Naive thymus-derived CD8-positive, alpha-beta T cell (primary cell): ENCODE data around the gene C1orf122. TPM values are rescaled to one million over a fixed set of nuclear protein-coding genes. Genes with fewer than 3 reads are reported as not detected.

Experiments
- ATAC-seq, 2 donors: fragments of 150-1000 bp; cut with Tn5 transposase in 1 of 2; sonication (Bioruptor Pico), chemical (Tn5 transposase) in 1 of 2; 1 replicate in 1 of 2; 2 replicates in 1 of 2; pipeline ENCODE4 v1.10.0; 2021; ENCODE audit warnings: mild to moderate bottlenecking in 2 of 2, moderate library complexity in 2 of 2
- POLR2A ChIA-PET: fragments of 350-600 bp; sonication (Branson Sonifier 250); formaldehyde crosslinking; loops from one replicate; lab custom pipeline; 2021; ENCODE audit warnings: antibody characterized with exemption; lab: Charles Lee
- DNase-seq, 10 donors: peaks; one replicate each; pipeline versions ENCODE4 v3.0.0 to v3.0.0-alpha.2; 2020 to 2022
- H3K27ac Mint-ChIP-seq, 10 donors: one replicate each; pipeline ENCODE4 v1.8.0; 2020 to 2022; ENCODE audit warnings: mild to moderate bottlenecking in 10 of 10, mixed read lengths in 10 of 10, moderate library complexity in 4 of 10, inconsistent platforms in 1 of 10
- H3K27me3 Mint-ChIP-seq, 5 donors: one replicate each; pipeline ENCODE4 v1.8.0; 2021 to 2022; ENCODE audit warnings: mixed read lengths in 5 of 5
- H3K36me3 Mint-ChIP-seq, 3 donors: one replicate each; pipeline ENCODE4 v1.8.0; 2020 to 2022; ENCODE audit warnings: mixed read lengths in 3 of 3, mild to moderate bottlenecking in 2 of 3, inconsistent platforms in 1 of 3
- H3K4me1 Mint-ChIP-seq, 4 donors: one replicate each; pipeline ENCODE4 v1.8.0; 2021 to 2022; ENCODE audit warnings: mixed read lengths in 4 of 4
- H3K4me3 Mint-ChIP-seq, 10 donors: one replicate each; pipeline ENCODE4 v1.8.0; 2020 to 2022; ENCODE audit warnings: mild to moderate bottlenecking in 10 of 10, mixed read lengths in 10 of 10, moderate library complexity in 6 of 10, inconsistent platforms in 1 of 10
- H3K9me3 Mint-ChIP-seq, 9 donors: one replicate each; pipeline ENCODE4 v1.8.0; 2020 to 2022; ENCODE audit warnings: mixed read lengths in 9 of 9, mild to moderate bottlenecking in 3 of 9, inconsistent platforms in 1 of 9, moderate library complexity in 1 of 9
- polyA plus RNA-seq, 3 donors: library from polyadenylated mRNA; unstranded; fragments of 300-500 nt; fragmentation: Illumina TruSeq; gene quantifications; one replicate each; pipeline ENCODE4 v1.2.3, GENCODE V29; 2021
- total RNA-seq, 8 experiments: library from RNA in 2 of 8; stranded (reverse) in 2 of 8; gene quantifications; one replicate each; pipeline ENCODE4 v1.2.3 and lab custom pipeline; 2021 to 2026

The C1orf122 gene
- total and polyA plus RNA-seq, 5 experiments from 2014 or later: 15.1 to 30.5 (median 28.5) TPM

- H3K4me1 Mint-ChIP-seq: peaks cover 0 to 4% (median 0%) of the 10 kb centered on the region in 4 donors
- ATAC-seq (no peak), DNase-seq (no peak)
- peaks cover 9 to 34% (median 12%) of the 10 kb centered on the region in 5 donors for H3K27me3 Mint-ChIP-seq
- peaks cover 0 to 12% (median 2%) of the 10 kb centered on the region in 9 donors for H3K9me3 Mint-ChIP-seq
- H3K27ac Mint-ChIP-seq: no peak overlapping the region
- H3K4me3 Mint-ChIP-seq: no peak overlapping the region
- POLR2A ChIA-PET: no interaction called here
- H3K36me3 Mint-ChIP-seq: no peaks in the 10 kb centered on the region
Measured at GRCh38 chr1:37776946-37777516, 30.6 kb upstream of the C1orf122 start.

GRCh38 chr1:37778654-37779053 lies 28.9 kb upstream of the C1orf122 start:
- Mint-ChIP-seq H3K27me3 (peaks cover 6 to 23% (median 9%) of the 10 kb centered on the region in 5 donors), H3K4me1 (peaks cover 0 to 4% (median 0%) of the 10 kb centered on the region in 4 donors), H3K4me3 (no peak overlapping the region), H3K36me3 (no peaks in the 10 kb centered on the region), H3K27ac (no peak overlapping the region), H3K9me3 (peaks cover 0 to 7% (median 0%) of the 10 kb centered on the region in 9 donors)
- DNase-seq: no peak
- POLR2A ChIA-PET: no interaction called here
- ATAC-seq: no peak

GRCh38 chr1:37782491-37782890 lies 25.1 kb upstream of the C1orf122 start:
- Mint-ChIP-seq H3K27ac (no peak overlapping the region), H3K4me3 (no peak overlapping the region), H3K36me3 (no peaks in the 10 kb centered on the region), H3K4me1 (peaks cover 0 to under 1% (median 0%) of the 10 kb centered on the region in 4 donors), H3K9me3 (no peaks in the 10 kb centered on the region), H3K27me3 (peaks cover 7 to 27% (median 17%) of the 10 kb centered on the region in 5 donors)
- POLR2A ChIA-PET: no interaction called here
- ATAC-seq (no peak), DNase-seq (no peak)

GRCh38 chr1:37792943-37793686 lies 14.5 kb upstream of the C1orf122 start:
- Mint-ChIP-seq H3K9me3 (no peaks in the 10 kb centered on the region), H3K4me3 (peak overlapping the region; percentile 47 to 78 (median 62))

DNA sequence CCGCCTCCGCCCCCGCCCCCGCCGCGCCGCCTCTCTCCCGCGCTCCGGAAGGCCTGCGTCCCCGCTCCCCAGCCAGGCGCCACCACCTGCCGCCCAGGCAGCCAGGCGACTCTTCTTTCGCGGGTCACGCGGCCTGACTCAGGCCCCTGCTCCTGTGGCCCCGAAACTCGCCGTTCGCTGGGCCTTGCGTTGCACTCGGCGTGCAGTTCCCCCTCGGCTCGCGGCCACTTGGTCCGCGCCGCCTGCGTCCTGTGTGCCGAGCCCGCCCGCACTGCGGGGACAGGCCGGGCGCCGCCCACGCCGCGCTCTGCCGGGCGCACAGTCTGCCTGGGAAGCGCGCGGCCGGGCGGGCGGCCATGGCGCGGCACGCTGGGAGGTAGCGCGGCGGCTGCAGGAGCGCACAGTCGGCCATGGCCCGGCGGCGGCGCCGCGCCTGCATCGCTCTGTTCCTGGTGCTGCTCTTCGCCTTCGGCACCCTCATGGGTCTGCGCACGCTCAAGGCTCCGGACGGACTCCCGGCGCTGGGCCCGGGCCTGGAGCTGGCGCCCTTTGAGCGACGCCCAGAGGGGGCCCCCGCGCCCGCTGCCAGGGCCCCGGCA lies 13.7 kb upstream of the C1orf122 start, which contains the start of gene MANEAL:
Gene MANEAL, plus strand, starts transcription at position 75 of the 599 bp plus-strand sequence. Its CDS starts 336 bp downstream, at position 411.
- peak in 6 of 10 donors; percentile 8 to 25 (median 21) for DNase-seq
- H3K4me3 Mint-ChIP-seq: peak within 1 kb of the TSS; percentile 63 to 86 (median 78)
- peaks cover 0 to under 1% (median 0%) of the 10 kb centered on the region in 3 donors for H3K36me3 Mint-ChIP-seq
- peak within 1 kb of the TSS in 1 of 10 donors; percentile 34 for H3K27ac Mint-ChIP-seq
- no peaks in the 10 kb centered on the region for H3K9me3 Mint-ChIP-seq
- ATAC-seq: peak; percentile 82 to 85
- peaks cover 8 to 13% (median 12%) of the 10 kb centered on the region in 4 donors for H3K4me1 Mint-ChIP-seq
- peaks cover 17 to 48% (median 23%) of the 10 kb centered on the region in 5 donors for H3K27me3 Mint-ChIP-seq
- POLR2A ChIA-PET: interaction anchor here (1.2 kb wide), 1 partner anchor 14 kb away, joined by 4 read pairs; the partner anchor contains the start of genes C1orf122 and YRDC

More at GRCh38 chr1:37792943-37793686, 14.5 kb upstream of the C1orf122 start:
- Mint-ChIP-seq H3K27ac (peak overlapping the region in 1 of 10 donors; percentile 34), H3K36me3 (no peaks in the 10 kb centered on the region), H3K4me1 (peaks cover 8 to 13% (median 12%) of the 10 kb centered on the region in 4 donors), H3K27me3 (peaks cover 18 to 49% (median 29%) of the 10 kb centered on the region in 5 donors)
- DNase-seq (no peak), ATAC-seq (no peak)
- POLR2A ChIA-PET: no interaction called here

DNA sequence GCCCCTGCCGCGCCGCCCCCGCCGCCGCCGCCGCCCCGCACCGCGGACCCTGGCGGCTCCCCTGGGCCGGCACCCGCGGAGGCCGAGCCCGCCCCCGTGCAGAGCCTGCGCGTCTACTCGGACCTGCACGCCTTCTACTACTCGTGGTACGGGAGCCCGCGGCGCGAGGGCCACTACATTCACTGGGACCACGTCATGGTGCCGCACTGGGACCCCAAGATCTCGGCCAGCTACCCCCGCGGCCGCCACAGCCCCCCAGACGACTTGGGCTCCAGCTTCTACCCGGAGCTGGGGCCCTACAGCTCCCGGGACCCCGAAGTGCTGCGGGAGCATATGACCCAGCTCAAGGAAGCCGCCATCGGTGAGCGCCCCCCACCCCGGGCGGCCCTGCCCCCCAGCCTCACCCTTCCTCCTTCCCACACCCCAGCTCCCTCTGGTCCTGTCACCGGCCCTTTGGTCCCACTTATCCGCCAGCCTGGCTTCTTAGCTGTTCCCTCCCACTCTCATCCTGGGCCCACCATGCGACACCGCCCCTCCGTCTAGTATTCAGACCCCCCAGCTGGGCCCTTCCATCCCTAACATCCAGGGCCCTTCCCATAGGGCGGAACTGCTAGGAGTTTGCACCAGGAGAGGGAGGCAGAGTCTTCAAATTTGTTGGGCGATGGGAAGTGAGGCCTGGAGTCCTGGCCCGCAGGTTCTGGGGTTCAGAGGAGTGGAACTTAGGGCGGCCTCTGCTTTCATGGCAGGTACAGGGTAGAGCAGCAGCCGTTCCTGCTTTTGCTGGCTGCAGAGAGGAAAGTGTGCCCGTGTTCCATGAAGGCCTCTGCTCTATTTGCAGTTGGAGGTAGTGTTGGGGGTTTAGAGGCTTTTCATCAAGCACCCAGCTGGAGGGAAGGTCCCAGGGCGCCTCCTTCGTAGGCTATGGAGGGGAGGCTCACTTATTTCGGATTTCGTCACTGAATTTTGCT lies 12.9 kb upstream of the C1orf122 start:
- DNase-seq: peak in 1 of 10 donors; percentile 3
- Mint-ChIP-seq H3K36me3 (peaks cover 0 to 6% (median 1%) of the 10 kb centered on the region in 3 donors), H3K27me3 (peaks cover 17 to 48% (median 23%) of the 10 kb centered on the region in 5 donors), H3K4me1 (peaks cover 8 to 13% (median 12%) of the 10 kb centered on the region in 4 donors), H3K9me3 (no peaks in the 10 kb centered on the region), H3K27ac (peak overlapping the region in 1 of 10 donors; percentile 75), H3K4me3 (peak overlapping the region; percentile 63 to 86 (median 78))
- ATAC-seq: peak in 1 of 2 donors; percentile 31
- POLR2A ChIA-PET: interaction anchor here (1.2 kb wide), 1 partner anchor 13 kb away, joined by 4 read pairs; the partner anchor contains the start of genes C1orf122 and YRDC

DNA sequence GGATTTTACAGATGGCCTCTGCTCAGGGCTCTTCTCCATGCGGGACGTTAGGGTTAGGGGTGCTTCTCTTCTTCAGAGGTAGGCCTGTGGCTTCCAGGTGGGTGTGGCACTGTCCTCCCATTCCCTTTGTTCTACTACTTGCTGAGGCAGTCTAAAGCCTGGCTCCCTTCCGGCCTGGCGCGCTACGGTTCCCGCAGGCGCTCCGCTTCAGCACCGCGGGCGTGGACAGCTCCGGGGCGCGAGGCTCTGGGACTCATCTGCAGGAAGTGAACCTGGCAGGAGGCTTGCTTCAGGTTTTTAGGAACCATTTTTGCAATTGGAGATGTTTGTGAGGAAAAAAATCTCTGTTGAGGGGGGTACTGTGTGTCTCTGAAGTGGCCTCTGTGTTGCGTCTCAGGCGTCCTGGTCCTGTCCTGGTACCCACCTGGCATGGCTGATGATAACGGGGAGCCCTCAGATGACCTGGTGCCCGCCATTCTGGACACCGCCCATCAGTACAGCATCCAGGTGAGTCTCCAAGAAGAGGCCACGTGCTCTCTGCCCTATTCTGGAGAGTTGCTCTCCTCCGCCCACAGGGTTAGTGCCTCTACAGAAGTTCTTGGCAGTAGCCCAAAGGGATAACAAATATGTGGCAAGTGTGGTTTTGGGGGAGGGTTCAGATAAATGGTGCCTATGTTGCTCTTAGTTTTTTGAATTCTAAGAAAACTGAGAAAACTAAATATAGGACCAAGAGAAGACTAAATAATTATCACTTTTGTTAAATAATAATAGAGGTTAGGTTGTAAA lies 12.1 kb upstream of the C1orf122 start:
- DNase-seq (peak in 6 of 10 donors; percentile 8 to 48 (median 41)), ATAC-seq (peak; percentile 49 to 57)
- H3K9me3 Mint-ChIP-seq: no peaks in the 10 kb centered on the region
- H3K36me3 Mint-ChIP-seq: peaks cover 0 to 14% (median 1%) of the 10 kb centered on the region in 3 donors
- peaks cover 8 to 13% (median 12%) of the 10 kb centered on the region in 4 donors for H3K4me1 Mint-ChIP-seq
- POLR2A ChIA-PET: interaction anchor here (1.2 kb wide), 1 partner anchor 12 kb away, joined by 4 read pairs; the partner anchor contains the start of genes C1orf122 and YRDC
- peak overlapping the region in 1 of 10 donors; percentile 75 for H3K27ac Mint-ChIP-seq
- peak overlapping the region; percentile 64 to 86 (median 78) for H3K4me3 Mint-ChIP-seq
- H3K27me3 Mint-ChIP-seq: peaks cover 13 to 39% (median 20%) of the 10 kb centered on the region in 5 donors

GRCh38 chr1:37797750-37798345 lies 9.7 kb upstream of the C1orf122 start:
- no peaks in the 10 kb centered on the region for H3K9me3 Mint-ChIP-seq
- peaks cover 0 to 16% (median 4%) of the 10 kb centered on the region in 5 donors for H3K27me3 Mint-ChIP-seq
- POLR2A ChIA-PET: no interaction called here
- H3K27ac Mint-ChIP-seq: no peak overlapping the region
- ATAC-seq (no peak), DNase-seq (no peak)
- peaks cover 11 to 13% (median 12%) of the 10 kb centered on the region in 4 donors for H3K4me1 Mint-ChIP-seq
- H3K36me3 Mint-ChIP-seq: peaks cover 0 to 34% (median 10%) of the 10 kb centered on the region in 3 donors
- H3K4me3 Mint-ChIP-seq: no peak overlapping the region

DNA sequence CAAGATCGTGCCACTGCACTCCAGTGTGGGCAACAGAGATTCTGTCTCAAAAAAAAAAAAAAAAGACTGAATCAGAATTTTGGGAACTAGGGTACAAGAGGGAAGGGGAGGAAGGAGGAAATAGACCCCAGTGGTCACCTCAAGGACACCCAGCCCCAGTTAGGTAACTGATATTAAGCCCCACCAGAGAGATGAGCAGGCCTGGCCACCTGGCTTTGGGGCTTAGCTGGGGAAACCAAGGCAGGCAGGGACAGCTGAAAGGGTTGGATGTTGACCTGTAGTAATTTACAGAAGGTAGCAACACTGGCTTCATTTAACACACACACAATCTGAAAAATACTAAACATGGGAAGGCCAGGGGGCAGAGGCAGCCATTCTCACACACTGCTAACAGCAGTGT lies 5.2 kb upstream of the C1orf122 start:
- ATAC-seq (no peak), DNase-seq (no peak)
- Mint-ChIP-seq H3K9me3 (no peaks in the 10 kb centered on the region), H3K4me1 (peaks cover 6 to 29% (median 19%) of the 10 kb centered on the region in 4 donors), H3K27me3 (no peaks in the 10 kb centered on the region), H3K27ac (no peak overlapping the region), H3K4me3 (no peak overlapping the region), H3K36me3 (peaks cover 5 to 69% (median 17%) of the 10 kb centered on the region in 3 donors)
- POLR2A ChIA-PET: interaction anchor here (0.6 kb wide), 1 partner anchor 200 kb away, joined by 3 read pairs; no protein-coding TSS in a partner anchor

DNA sequence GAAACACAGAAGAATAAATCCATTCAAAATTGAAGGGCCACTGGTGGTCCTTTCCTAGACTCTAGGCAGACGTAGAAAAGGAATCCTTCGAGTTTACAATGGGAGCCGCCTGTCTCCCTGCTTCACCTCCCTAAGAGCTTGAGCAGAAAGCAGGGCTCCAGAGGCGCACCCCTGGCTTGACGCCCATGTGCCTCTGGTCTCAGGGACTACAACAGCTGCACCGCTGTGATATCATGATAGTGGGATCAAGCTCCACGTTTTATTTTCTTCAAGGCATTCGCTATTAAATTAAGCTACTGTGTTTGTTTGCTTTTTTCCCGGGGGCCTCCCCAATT lies 403 bp upstream of the C1orf122 start:
- H3K27ac Mint-ChIP-seq: peak overlapping the region; percentile 79 to 96 (median 91)
- peaks cover 13 to 50% (median 43%) of the 10 kb centered on the region in 4 donors for H3K4me1 Mint-ChIP-seq
- DNase-seq (no peak), ATAC-seq (no peak)
- H3K36me3 Mint-ChIP-seq: peaks cover 5 to 42% (median 13%) of the 10 kb centered on the region in 3 donors
- no peaks in the 10 kb centered on the region for H3K9me3 Mint-ChIP-seq
- H3K27me3 Mint-ChIP-seq: no peaks in the 10 kb centered on the region
- H3K4me3 Mint-ChIP-seq: peak overlapping the region; percentile 77 to 99 (median 86)
- POLR2A ChIA-PET: interaction anchor here (0.6 to 2.7 kb wide), 6 partner anchors 10 to 124 kb away, joined by 3 to 21 read pairs (median 4); partner anchors contain the start of gene MTF1
